ENCODE measurements around the gene RBM39. TPM values are rescaled to one million over a fixed set of nuclear protein-coding genes. Genes with fewer than 3 reads are reported as not detected.
"Not testable (repeated sequence)": the region's sequence is repeated elsewhere in the genome, so short reads cannot be mapped to it uniquely, and the experiment has no call there.

The RBM39 gene
- total RNA-seq, 4 donors from 2014 or later, result 232 to 592 (median 389) TPM

GRCh38 chr20:35750611-35751010 lies 8.6 kb upstream of the RBM39 start:
- H3K9me3 ChIP-seq, result no peaks in the 10 kb centered on the region
- intact Hi-C loops (cut with DNase I; ENCODE audit: low total_unique reads), result no loop called here
- H3K4me3 ChIP-seq, result no peak overlapping the region
- DNase-seq, result no peak
- no peaks in the 10 kb centered on the region for H3K4me1 ChIP-seq
- H3K27ac ChIP-seq, result no peak overlapping the region
- no peaks in the 10 kb centered on the region for H3K36me3 ChIP-seq
- H3K27me3 ChIP-seq, result no peaks in the 10 kb centered on the region
- TF ChIP-seq CTCF (IDR thresholded peaks at IDR 0.05), result no peak
- TF ChIP-seq POLR2A (IDR thresholded peaks at IDR 0.05), result no peak

- DNase-seq; H3K27me3 ChIP-seq; H3K36me3 ChIP-seq; H3K9me3 ChIP-seq; H3K4me3 ChIP-seq; intact Hi-C loops (cut with DNase I; ENCODE audit: low total_unique reads); H3K4me1 ChIP-seq: not testable (repeated sequence)
- H3K27ac ChIP-seq, result peak overlapping the region; percentile 93 to 100
Measured at GRCh38 chr20:35744492-35744841, 2.4 kb upstream of the RBM39 start.

- Histone ChIP-seq H3K27ac (peak overlapping the region; percentile 93 to 100), H3K36me3 (no peaks in the 10 kb centered on the region), H3K4me1 (peaks cover 7 to 10% of the 10 kb centered on the region in 2 donors), H3K9me3 (no peaks in the 10 kb centered on the region), H3K4me3 (no peak overlapping the region), H3K27me3 (no peaks in the 10 kb centered on the region)
- no peak for DNase-seq
- intact Hi-C loops (cut with DNase I; ENCODE audit: low total_unique reads), result no loop called here
- TF ChIP-seq CTCF (IDR thresholded peaks at IDR 0.05), result no peak
- no peak for TF ChIP-seq POLR2A (IDR thresholded peaks at IDR 0.05)
Measured at GRCh38 chr20:35743693-35744491, 1.8 kb upstream of the RBM39 start.

GRCh38 chr20:35742741-35743523 lies 872 bp upstream of the RBM39 start:
- Histone ChIP-seq H3K36me3 (no peaks in the 10 kb centered on the region), H3K9me3 (no peaks in the 10 kb centered on the region), H3K27me3 (no peaks in the 10 kb centered on the region), H3K4me1 (peaks cover 14 to 16% of the 10 kb centered on the region in 2 donors), H3K4me3 (peak overlapping the region; percentile 48 to 81), H3K27ac (peak overlapping the region; percentile 93 to 100)
- TF ChIP-seq POLR2A (IDR thresholded peaks at IDR 0.05), result no peak
- TF ChIP-seq CTCF (IDR thresholded peaks at IDR 0.05), result no peak
- intact Hi-C loops (cut with DNase I; ENCODE audit: low total_unique reads), result no loop called here
- DNase-seq, result no peak

- Histone ChIP-seq H3K27ac (peak overlapping the region in 1 of 2 donors; percentile 100), H3K4me1 (peaks cover 14 to 20% of the 10 kb centered on the region in 2 donors), H3K27me3 (no peaks in the 10 kb centered on the region), H3K36me3 (no peaks in the 10 kb centered on the region), H3K4me3 (peak overlapping the region; percentile 81 to 87), H3K9me3 (no peaks in the 10 kb centered on the region)
- intact Hi-C loops (cut with DNase I; ENCODE audit: low total_unique reads), result no loop called here
- no peak for DNase-seq
- TF ChIP-seq CTCF (IDR thresholded peaks at IDR 0.05), result peak in 1 of 4 experiments; percentile 9
- TF ChIP-seq POLR2A (IDR thresholded peaks at IDR 0.05), result no peak
Measured at GRCh38 chr20:35739294-35740163, 2.5 kb downstream of the RBM39 start.
